Measurements from ENCODE around the gene SAMD9. TPM values are rescaled to one million over a fixed set of nuclear protein-coding genes. Genes with fewer than 3 reads are reported as not detected.
"Not testable (repeated sequence)": the region's sequence is repeated elsewhere in the genome, so short reads cannot be mapped to it uniquely, and the experiment has no call there.

SAMD9 gene
- total RNA-seq, 1 experiment from 2014 or later: 4.4 TPM

- Mint-ChIP-seq H3K36me3 (ENCODE audit: insufficient read depth, unreplicated experiment) (no peaks in the 10 kb centered on the region), H3K4me1 (ENCODE audit: insufficient read depth, unreplicated experiment) (no peaks in the 10 kb centered on the region), H3K27me3 (ENCODE audit: insufficient read depth, unreplicated experiment) (peaks cover 22% of the 10 kb centered on the region), H3K9me3 (ENCODE audit: unreplicated experiment) (no peaks in the 10 kb centered on the region), H3K27ac (ENCODE audit: low read depth, unreplicated experiment) (no peak overlapping the region), H3K4me3 (ENCODE audit: unreplicated experiment) (no peak overlapping the region)
- intact Hi-C loops (cut with micrococcal nuclease): no loop called here
- ChIA-PET POLR2A (no interaction called here), CTCF (no interaction called here)
- DNase-seq (ENCODE audit: unreplicated experiment): no peak
- BruUV-seq (replicated peaks): no TSS peak
- TF ChIP-seq CTCF (IDR thresholded peaks at IDR 0.05; ENCODE audit: unreplicated experiment): no peak
Observed at GRCh38 chr7:93138576-93138975, 20.8 kb upstream of the SAMD9 start.

- Mint-ChIP-seq H3K36me3 (ENCODE audit: insufficient read depth, unreplicated experiment) (no peaks in the 10 kb centered on the region), H3K4me1 (ENCODE audit: insufficient read depth, unreplicated experiment) (no peaks in the 10 kb centered on the region), H3K4me3 (ENCODE audit: unreplicated experiment) (no peak overlapping the region), H3K27ac (ENCODE audit: low read depth, unreplicated experiment) (no peak overlapping the region), H3K27me3 (ENCODE audit: insufficient read depth, unreplicated experiment) (peaks cover 30% of the 10 kb centered on the region), H3K9me3 (ENCODE audit: unreplicated experiment) (no peaks in the 10 kb centered on the region)
- intact Hi-C loops (cut with micrococcal nuclease): no loop called here
- no TSS peak for BruUV-seq (replicated peaks)
- ChIA-PET POLR2A (interaction anchor here (0.8 kb wide), 1 partner anchor 99 kb away, joined by 3 read pairs; the partner anchor contains the start of gene VPS50), CTCF (no interaction called here)
- DNase-seq (ENCODE audit: unreplicated experiment): no peak
- TF ChIP-seq CTCF (IDR thresholded peaks at IDR 0.05; ENCODE audit: unreplicated experiment): no peak
Observed at GRCh38 chr7:93133005-93133404, 15.2 kb upstream of the SAMD9 start.

- no peak for DNase-seq (ENCODE audit: unreplicated experiment)
- ChIA-PET POLR2A (no interaction called here), CTCF (no interaction called here)
- BruUV-seq (replicated peaks): no TSS peak
- Mint-ChIP-seq H3K27me3 (ENCODE audit: insufficient read depth, unreplicated experiment) (peaks cover 30% of the 10 kb centered on the region), H3K27ac (ENCODE audit: low read depth, unreplicated experiment) (no peak overlapping the region), H3K4me3 (ENCODE audit: unreplicated experiment) (no peak overlapping the region), H3K36me3 (ENCODE audit: insufficient read depth, unreplicated experiment) (no peaks in the 10 kb centered on the region), H3K9me3 (ENCODE audit: unreplicated experiment) (no peaks in the 10 kb centered on the region), H3K4me1 (ENCODE audit: insufficient read depth, unreplicated experiment) (no peaks in the 10 kb centered on the region)
- intact Hi-C loops (cut with micrococcal nuclease): no loop called here
- TF ChIP-seq CTCF (IDR thresholded peaks at IDR 0.05; ENCODE audit: unreplicated experiment): no peak
Observed at GRCh38 chr7:93132216-93132615, 14.4 kb upstream of the SAMD9 start.

- H3K36me3 Mint-ChIP-seq (ENCODE audit: insufficient read depth, unreplicated experiment); H3K27ac Mint-ChIP-seq (ENCODE audit: low read depth, unreplicated experiment); DNase-seq (ENCODE audit: unreplicated experiment); intact Hi-C loops (cut with micrococcal nuclease); BruUV-seq (replicated peaks); H3K4me3 Mint-ChIP-seq (ENCODE audit: unreplicated experiment); H3K4me1 Mint-ChIP-seq (ENCODE audit: insufficient read depth, unreplicated experiment); H3K9me3 Mint-ChIP-seq (ENCODE audit: unreplicated experiment): not testable (repeated sequence)
- ChIA-PET CTCF (interaction anchor here (0.6 kb wide), 1 partner anchor 29 kb away, joined by 3 read pairs; no protein-coding TSS in a partner anchor), POLR2A (interaction anchor here (0.8 to 1.0 kb wide), 2 partner anchors 9 kb away, joined by 3 read pairs; partner anchors contain the start of gene SAMD9)
- H3K27me3 Mint-ChIP-seq (ENCODE audit: insufficient read depth, unreplicated experiment): peaks cover 19% of the 10 kb centered on the region
Observed at GRCh38 chr7:93126954-93127353, 9.2 kb upstream of the SAMD9 start.

GRCh38 chr7:93123532-93123931, 5.8 kb upstream of the SAMD9 start:
- H3K4me3 Mint-ChIP-seq (ENCODE audit: unreplicated experiment); H3K27ac Mint-ChIP-seq (ENCODE audit: low read depth, unreplicated experiment); H3K9me3 Mint-ChIP-seq (ENCODE audit: unreplicated experiment); DNase-seq (ENCODE audit: unreplicated experiment); H3K36me3 Mint-ChIP-seq (ENCODE audit: insufficient read depth, unreplicated experiment); intact Hi-C loops (cut with micrococcal nuclease); BruUV-seq (replicated peaks); CTCF ChIA-PET: not testable (repeated sequence)
- POLR2A ChIA-PET: interaction anchor here (0.6 kb wide), 1 partner anchor 12 kb away, joined by 3 read pairs; no protein-coding TSS in a partner anchor
- peaks cover 13% of the 10 kb centered on the region for H3K4me1 Mint-ChIP-seq (ENCODE audit: insufficient read depth, unreplicated experiment)
- H3K27me3 Mint-ChIP-seq (ENCODE audit: insufficient read depth, unreplicated experiment): peaks cover 19% of the 10 kb centered on the region

All from MCF 10A (cell line).